Measurements from ENCODE around the gene IGFBP4.

IGFBP4 gene

DNA sequence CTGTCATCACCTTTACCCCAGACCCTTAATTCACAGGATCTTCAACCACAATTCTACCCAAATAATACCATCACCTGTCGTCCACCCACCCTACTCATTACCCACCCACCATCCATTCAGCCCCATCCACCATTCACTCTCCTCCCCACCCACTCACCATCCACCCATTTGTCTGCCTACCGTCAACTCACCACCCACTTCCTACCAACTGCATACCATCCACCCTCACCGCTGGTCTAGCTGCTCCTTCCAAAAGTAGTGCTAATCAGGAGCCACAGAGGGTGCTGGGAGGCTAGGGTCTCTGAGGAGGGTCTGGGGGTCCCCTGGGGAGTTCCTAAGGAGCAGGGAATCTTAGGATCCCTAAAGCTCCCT is 12.0 kb upstream of the IGFBP4 start:
- no peaks in the 10 kb centered on the region for H3K36me3 ChIP-seq (ENCODE audit: control insufficient read depth, low read length)
- H3K9me3 ChIP-seq (ENCODE audit: control insufficient read depth, insufficient read depth, low read length), result no peaks in the 10 kb centered on the region
- TF ChIP-seq CTCF (IDR thresholded peaks at IDR 0.05; ENCODE audit: low read depth, low read length, poor library complexity, severe bottlenecking) (no peak), EZH2phosphoT487 (IDR thresholded peaks at IDR 0.05; ENCODE audit: borderline replicate concordance, low read length) (no peak)
- no peaks in the 10 kb centered on the region for H3K79me2 ChIP-seq (ENCODE audit: control insufficient read depth, low read length)
- H4K20me1 ChIP-seq (ENCODE audit: control insufficient read depth, insufficient read depth, low read depth, low read length), result no peaks in the 10 kb centered on the region
- H3K4me3 ChIP-seq (ENCODE audit: low read length), result no peak overlapping the region
- no peaks in the 10 kb centered on the region for H3K4me1 ChIP-seq (ENCODE audit: control insufficient read depth, low read length)
- no peaks in the 10 kb centered on the region for H3K9me2 ChIP-seq (replicated peaks; ENCODE audit: control insufficient read depth, low read length)
- peaks cover 8% of the 10 kb centered on the region; the same call in 1 of the 2 replicates for H3K27me3 ChIP-seq (ENCODE audit: control insufficient read depth, low read length)
- H3K4me2 ChIP-seq (ENCODE audit: low read length), result no peak overlapping the region
- H3F3A ChIP-seq (ENCODE audit: control insufficient read depth, insufficient read depth), result no peaks in the 10 kb centered on the region
- no peak overlapping the region for H3K27ac ChIP-seq (ENCODE audit: low read depth, low read length)

- Histone ChIP-seq H4K20me1 (ENCODE audit: control insufficient read depth, insufficient read depth, low read depth, low read length) (no peaks in the 10 kb centered on the region), H3K4me1 (ENCODE audit: control insufficient read depth, low read length) (peaks cover 7% of the 10 kb centered on the region; the same call in 1 of the 2 replicates), H3K27ac (ENCODE audit: low read depth, low read length) (no peak overlapping the region), H3F3A (ENCODE audit: control insufficient read depth, insufficient read depth) (no peaks in the 10 kb centered on the region), H3K27me3 (ENCODE audit: control insufficient read depth, low read length) (peaks cover 6% of the 10 kb centered on the region; the same call in 1 of the 2 replicates), H3K36me3 (ENCODE audit: control insufficient read depth, low read length) (no peaks in the 10 kb centered on the region), H3K4me3 (ENCODE audit: low read length) (no peak overlapping the region), H3K9me2 (replicated peaks; ENCODE audit: control insufficient read depth, low read length) (no peaks in the 10 kb centered on the region), H3K79me2 (ENCODE audit: control insufficient read depth, low read length) (no peaks in the 10 kb centered on the region), H3K9me3 (ENCODE audit: control insufficient read depth, insufficient read depth, low read length) (no peaks in the 10 kb centered on the region), H3K4me2 (ENCODE audit: low read length) (no peak overlapping the region)
- TF ChIP-seq EZH2phosphoT487 (IDR thresholded peaks at IDR 0.05; ENCODE audit: borderline replicate concordance, low read length) (no peak), CTCF (IDR thresholded peaks at IDR 0.05; ENCODE audit: low read depth, low read length, poor library complexity, severe bottlenecking) (no peak)
These were observed 10.3 kb upstream of the IGFBP4 start for GRCh38 chr17:40432864-40433528.

GRCh38 chr17:40433551-40434415 is 9.5 kb upstream of the IGFBP4 start:
- no peaks in the 10 kb centered on the region for H3K9me2 ChIP-seq (replicated peaks; ENCODE audit: control insufficient read depth, low read length)
- peaks cover 7% of the 10 kb centered on the region; the same call in 1 of the 2 replicates for H3K4me1 ChIP-seq (ENCODE audit: control insufficient read depth, low read length)
- no peak overlapping the region for H3K27ac ChIP-seq (ENCODE audit: low read depth, low read length)
- H3K9me3 ChIP-seq (ENCODE audit: control insufficient read depth, insufficient read depth, low read length), result no peaks in the 10 kb centered on the region
- H3K4me3 ChIP-seq (ENCODE audit: low read length), result no peak overlapping the region
- no peaks in the 10 kb centered on the region for H3K36me3 ChIP-seq (ENCODE audit: control insufficient read depth, low read length)
- no peaks in the 10 kb centered on the region for H4K20me1 ChIP-seq (ENCODE audit: control insufficient read depth, insufficient read depth, low read depth, low read length)
- TF ChIP-seq EZH2phosphoT487 (IDR thresholded peaks at IDR 0.05; ENCODE audit: borderline replicate concordance, low read length) (no peak), CTCF (IDR thresholded peaks at IDR 0.05; ENCODE audit: low read depth, low read length, poor library complexity, severe bottlenecking) (peak; percentile 65)
- H3K79me2 ChIP-seq (ENCODE audit: control insufficient read depth, low read length), result no peaks in the 10 kb centered on the region
- H3K27me3 ChIP-seq (ENCODE audit: control insufficient read depth, low read length), result peaks cover 5% of the 10 kb centered on the region; the same call in 1 of the 2 replicates
- no peaks in the 10 kb centered on the region for H3F3A ChIP-seq (ENCODE audit: control insufficient read depth, insufficient read depth)
- no peak overlapping the region for H3K4me2 ChIP-seq (ENCODE audit: low read length)

All from DOHH2 (cell line).